GM19193 (cell line): ENCODE results near the gene PRMT3.

Source experiments
- POLR2A ChIP-seq: IDR thresholded peaks from 4 replicates; pipeline ENCODE4 v1.6.1; 2011; ENCODE audit not compliant: insufficient read depth, insufficient read length; ENCODE audit errors: extremely low read depth

Gene PRMT3

GRCh38 chr11:20387261-20388095 lies at the start of gene PRMT3:
PRMT3 (plus strand) TSS chr11:20387716; CDS start chr11:20387747, 31 bp downstream.
- TF ChIP-seq POLR2A: peak; percentile 97

DNA sequence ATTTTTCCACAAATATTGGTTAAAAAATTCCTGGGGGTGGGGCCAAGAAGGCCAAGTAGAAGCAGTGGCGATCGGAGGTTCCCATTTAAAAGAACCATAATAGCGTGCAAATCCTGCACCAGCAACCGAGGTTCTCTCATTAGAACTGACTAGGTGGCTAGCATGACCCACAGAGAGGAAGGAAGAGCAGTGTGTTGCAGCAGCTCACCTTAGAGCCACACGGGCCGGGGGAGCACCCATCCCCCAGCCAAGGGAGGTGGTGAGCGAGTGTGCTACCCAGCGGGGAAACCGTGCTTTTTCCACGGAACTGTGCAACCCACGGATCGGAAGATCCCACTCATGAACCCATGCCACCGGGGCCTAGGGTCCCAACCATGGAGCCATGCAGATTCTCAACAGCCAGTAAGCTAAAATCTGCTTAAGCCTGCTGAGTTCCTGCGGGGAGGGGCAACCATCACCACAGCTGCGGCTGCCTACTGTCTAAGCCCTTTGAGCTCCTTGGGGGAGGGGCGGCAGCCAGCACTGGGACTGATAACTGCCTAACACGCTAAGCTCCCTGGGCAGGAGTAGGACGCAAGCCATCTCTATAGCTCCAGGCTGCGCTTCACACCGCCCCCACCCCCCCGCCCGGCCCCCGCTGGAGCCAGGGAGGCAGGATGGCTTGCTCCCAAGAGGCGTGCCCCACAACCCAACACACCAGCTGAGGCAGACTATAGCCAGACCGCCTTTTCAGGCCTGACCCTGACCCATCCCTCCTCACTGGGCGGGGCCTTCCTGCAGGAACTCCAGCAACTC lies 45.0 kb upstream of the PRMT3 start:
- no peak for TF ChIP-seq POLR2A

DNA sequence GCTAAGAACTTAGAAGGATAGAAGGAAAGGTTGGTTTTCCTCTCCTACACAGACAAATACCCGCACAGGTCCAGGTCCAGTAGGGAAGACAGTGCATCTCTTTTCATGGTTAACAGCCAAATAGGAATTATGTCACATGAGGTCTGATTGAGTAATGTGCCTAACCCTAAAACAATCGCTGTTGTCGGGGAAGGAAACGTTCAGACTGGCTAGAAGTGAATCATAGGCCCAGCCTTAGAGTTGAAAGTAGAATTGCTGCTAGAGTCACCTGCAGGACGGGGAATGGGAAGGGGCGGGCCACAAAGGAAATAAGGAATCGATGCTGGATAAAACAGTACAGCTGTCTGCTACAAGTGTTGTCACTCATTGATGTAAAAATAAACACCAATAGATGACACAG lies 36.4 kb upstream of the PRMT3 start:
- no peak for TF ChIP-seq POLR2A

GRCh38 chr11:20351751-20352262 lies 35.7 kb upstream of the PRMT3 start:
- no peak for TF ChIP-seq POLR2A

DNA sequence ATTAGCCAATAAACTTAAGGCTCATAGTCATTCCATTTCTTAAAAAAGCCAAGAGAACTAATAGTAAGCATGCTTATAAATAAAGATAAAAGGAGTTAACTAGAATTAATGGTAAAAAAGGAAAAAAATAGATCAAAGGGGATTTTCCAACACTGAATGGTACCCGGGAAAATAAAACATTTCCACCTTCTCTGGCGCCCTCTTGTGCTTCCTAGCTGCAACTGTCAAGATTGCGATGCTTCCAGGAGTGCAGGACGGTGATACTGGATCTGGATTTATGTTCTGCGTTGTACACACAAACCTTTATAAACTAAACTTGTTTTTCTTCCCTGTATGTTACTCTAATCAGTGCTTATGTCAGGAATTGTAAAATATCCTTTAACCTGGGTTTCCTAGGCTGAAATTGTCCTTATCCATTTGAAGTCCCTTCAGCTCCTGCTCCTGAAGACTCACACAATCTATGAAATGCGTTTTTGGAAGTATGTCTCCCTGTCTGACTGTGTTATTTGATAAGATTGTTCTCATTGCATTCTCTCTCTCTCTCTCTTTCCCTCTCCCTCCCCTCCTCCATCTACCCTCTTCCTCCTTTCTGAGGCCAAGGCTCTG lies 33.6 kb upstream of the PRMT3 start:
- no peak for TF ChIP-seq POLR2A

GRCh38 chr11:20355221-20356219 lies 32.0 kb upstream of the PRMT3 start:
- TF ChIP-seq POLR2A: no peak

DNA sequence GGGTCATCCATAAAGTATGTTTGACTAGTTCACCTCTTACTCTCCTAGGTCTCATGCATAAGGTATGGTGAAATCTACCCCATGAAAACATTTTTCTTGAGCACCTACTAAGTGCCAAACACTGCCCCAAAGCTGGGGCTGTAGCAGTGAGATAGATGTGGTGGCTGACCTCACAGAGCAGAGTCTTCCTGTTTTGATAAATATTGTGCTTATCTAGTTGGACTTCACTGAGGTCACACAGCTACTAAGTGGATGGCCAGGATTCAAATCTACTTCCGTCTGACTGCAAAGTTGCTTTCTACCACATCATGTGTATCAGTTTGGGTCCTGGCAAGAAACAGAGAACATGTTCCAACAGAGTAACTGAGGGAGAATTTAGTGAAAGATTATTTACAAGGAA lies 30.4 kb upstream of the PRMT3 start:
- TF ChIP-seq POLR2A: no peak

DNA sequence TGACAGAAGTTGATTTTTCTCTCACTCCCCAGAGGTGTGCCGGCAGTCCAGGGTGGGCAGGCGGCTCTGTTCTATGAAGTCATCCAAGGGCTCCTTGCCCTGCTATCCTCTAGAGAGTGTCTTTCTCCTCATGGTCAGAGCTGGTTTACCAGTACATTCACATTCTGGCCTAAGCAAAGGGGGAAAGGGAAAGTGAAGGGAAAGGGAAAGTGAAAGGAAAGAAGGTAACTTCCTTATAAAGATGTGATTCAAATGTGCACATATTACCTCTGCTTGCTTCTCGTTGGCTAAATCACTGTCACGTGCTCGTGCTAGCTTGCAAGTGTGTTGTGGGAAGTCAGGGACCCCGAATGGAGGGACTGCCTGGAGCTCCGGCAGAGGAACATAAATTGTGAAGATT lies 26.9 kb upstream of the PRMT3 start:
- TF ChIP-seq POLR2A: no peak

GRCh38 chr11:20362481-20362880 lies 25.0 kb upstream of the PRMT3 start:
- no peak for TF ChIP-seq POLR2A

DNA sequence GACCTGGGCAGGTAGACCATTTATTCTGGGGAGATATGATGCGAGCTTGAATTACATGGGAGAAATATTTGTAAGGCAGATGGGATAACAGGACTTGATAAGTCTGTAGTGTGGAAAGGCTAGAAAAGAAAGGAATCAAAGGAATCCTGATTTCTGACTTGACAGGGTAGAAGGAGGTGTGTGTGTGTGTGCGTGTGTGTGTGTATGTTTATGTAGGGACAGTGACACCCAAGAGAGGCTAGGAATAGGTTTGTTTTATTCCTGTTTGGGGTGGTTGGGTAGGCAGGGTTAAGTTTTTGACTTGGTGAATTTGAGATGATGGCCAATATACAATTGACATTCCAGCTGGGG lies 24.4 kb upstream of the PRMT3 start:
- TF ChIP-seq POLR2A: no peak

- peak; percentile 84 for TF ChIP-seq POLR2A
Measured at GRCh38 chr11:20363500-20364340, 23.8 kb upstream of the PRMT3 start, which contains the start of gene HTATIP2. HTATIP2 (plus strand) TSS chr11:20363714; CDS start chr11:20364238, 524 bp downstream.

GRCh38 chr11:20364341-20364792 lies 23.1 kb upstream of the PRMT3 start:
- no peak for TF ChIP-seq POLR2A

- TF ChIP-seq POLR2A: no peak
Measured at GRCh38 chr11:20367313-20367948, 20.1 kb upstream of the PRMT3 start.
